OCI-M2 (cell line): ENCODE results near the gene KIF18B.

ENCODE experiments used
- DNase-seq: peaks from one replicate; lab custom pipeline; 2025; ENCODE audit not compliant: unreplicated experiment; lab: John Stamatoyannopoulos, UW

KIF18B gene

DNA sequence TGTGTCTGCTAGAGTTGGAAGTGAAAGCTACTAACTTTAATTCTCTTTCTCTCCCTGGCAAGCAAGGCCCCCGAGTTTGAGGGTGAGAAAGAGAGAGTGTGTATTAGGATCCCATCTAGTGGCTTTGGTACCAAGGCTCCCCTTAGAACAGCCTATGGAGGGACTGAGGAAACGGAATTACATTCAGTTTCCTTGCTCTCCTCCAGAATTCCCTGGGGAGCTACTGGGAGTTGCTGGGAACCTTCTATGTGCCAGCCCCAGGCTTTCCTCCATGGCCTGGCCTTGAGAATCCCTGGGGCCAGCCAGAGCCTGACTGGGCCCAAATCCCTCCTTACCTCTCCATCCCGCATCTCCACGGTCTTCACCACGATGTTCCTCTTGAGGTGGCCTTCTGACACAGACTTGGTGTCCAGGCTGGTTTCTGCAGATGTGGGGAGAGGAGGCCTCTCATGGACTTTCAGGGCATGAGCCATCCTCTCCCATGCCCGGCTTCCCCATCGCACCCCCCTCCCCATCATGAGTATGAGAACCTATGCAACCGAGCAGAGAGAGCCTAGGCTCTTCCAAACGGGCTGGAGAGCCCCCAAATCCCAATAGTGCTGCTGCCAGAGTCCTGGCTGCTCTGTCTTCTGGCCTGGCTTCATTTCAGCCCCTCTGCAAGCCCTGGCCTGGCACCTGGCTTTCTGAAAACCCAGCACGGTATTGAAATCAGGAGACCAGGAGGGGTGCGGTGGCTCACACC is 39.7 kb downstream of the KIF18B start:
- no peak for DNase-seq

DNA sequence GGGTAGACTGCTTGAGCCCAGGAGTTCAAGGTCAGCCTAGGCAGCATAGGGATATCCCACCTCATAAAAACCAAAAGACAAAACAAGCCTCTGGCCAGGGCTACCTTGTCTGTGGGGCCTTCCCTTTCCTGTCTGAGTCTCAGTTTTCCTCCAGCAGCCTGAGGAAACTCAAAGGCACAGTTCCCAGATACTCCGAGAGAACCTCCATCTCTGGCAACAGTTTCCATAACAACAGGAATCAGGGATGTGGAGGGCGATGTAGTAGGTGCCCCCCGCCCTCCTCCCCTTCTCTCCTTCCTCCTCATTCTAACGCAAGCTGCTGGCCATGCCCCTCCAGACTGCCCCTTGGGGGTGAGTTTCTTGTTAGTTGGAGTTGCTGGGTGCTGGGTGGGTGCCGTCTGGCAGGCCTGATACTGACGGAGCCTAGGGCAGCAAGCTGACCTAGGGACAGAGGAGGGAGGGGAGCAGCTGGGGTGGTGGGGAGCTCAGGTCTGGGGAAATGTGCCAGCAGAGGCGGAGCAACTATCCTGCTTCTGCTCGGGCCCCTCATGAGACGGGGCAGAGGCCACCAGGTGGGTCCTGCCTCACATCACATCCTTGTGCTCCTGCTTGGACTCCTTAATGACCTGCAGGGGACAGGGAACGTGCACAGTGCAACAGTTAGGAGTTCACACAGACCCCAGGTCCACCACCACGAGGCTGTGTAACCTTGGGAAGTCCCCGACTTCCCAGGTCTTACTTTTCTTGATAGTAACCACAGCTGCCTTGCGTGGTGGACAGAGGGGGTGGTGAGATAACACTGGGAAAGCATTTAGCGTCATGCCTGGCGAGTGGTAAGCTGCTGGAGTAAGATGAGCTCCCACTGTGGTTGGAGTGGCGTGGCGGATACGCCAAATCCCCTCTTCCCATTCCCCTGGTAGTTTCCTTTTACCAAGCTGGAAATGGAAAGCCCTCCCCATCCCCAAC is 40.5 kb downstream of the KIF18B start:
- no peak for DNase-seq

- no peak for DNase-seq
Measured at GRCh38 chr17:44906010-44906646, 41.4 kb downstream of the KIF18B start.

- DNase-seq, result no peak
Measured at GRCh38 chr17:44905006-44906000, 42.3 kb downstream of the KIF18B start.

- no peak for DNase-seq
Measured at GRCh38 chr17:44904001-44904984, 43.3 kb downstream of the KIF18B start.

DNA sequence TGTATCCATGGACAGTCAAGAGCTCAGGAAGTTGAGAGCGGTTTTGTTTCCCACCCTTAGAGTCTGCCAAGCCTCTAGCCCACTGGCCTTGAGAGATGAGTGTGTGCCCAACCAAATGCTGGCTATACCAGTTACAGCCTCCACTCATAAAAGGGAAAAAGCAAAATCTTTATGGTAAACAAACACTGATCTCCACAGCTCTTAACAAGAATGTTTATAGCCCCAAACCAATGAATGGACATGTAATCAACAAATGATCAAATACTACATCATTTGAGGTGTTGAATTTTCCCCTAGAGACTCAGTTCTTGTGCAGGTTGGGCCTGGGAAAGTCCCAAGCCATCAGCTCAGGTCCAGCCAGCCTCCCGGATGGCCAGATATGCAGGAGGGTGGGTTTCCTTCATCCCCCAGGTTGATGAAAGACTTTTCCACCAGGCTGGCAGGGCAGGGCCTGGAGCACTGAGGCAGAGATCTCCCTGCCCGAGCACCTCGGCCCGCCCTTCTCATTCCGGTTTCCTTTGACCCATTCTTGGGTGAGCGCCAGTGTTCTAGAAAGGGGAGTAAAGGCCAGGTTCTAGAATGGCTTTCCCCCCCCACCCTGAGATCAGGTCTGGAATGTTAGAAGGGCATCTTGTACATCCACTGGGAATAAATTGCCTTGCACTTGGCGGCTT is 44.4 kb downstream of the KIF18B start:
- no peak for DNase-seq

DNA sequence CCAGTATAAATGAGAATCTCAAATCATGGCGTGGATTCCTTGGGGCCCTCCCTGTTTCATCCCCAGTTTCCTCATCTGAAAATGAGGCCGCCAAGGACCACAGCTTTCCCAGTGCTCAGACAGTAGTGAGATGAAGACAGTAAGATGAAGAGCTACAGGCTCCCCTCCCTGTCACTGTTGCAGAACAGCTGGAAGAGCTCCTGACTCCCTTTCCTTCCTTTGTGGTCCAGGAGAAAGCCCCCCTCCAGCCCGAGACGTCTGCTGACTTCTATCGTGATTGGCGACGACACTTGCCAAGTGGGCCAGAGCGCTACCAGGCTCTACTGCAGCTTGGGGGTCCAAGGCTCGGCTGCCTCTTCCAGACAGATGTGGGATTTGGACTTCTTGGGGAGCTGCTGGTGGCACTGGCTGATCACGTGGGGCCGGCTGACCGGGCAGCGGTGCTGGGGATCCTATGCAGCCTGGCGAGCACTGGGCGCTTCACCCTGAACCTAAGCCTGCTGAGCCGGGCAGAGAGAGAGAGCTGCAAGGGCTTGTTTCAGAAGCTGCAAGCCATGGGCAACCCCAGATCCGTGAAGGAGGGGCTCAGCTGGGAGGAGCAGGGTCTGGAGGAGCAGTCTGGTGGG is 45.3 kb downstream of the KIF18B start:
- no peak for DNase-seq

- DNase-seq, result no peak
Measured at GRCh38 chr17:44901411-44901921, 46.1 kb downstream of the KIF18B start.

- no peak for DNase-seq
Measured at GRCh38 chr17:44900894-44901293, 46.7 kb downstream of the KIF18B start.

GRCh38 chr17:44899074-44899782 is 48.3 kb downstream of the KIF18B start, which contains the start of gene EFTUD2:
TSS of gene EFTUD2 (minus strand) at chr17:44899445. CDS start at chr17:44894521, 4,924 bp downstream.
- DNase-seq, result peak; percentile 54

DNA sequence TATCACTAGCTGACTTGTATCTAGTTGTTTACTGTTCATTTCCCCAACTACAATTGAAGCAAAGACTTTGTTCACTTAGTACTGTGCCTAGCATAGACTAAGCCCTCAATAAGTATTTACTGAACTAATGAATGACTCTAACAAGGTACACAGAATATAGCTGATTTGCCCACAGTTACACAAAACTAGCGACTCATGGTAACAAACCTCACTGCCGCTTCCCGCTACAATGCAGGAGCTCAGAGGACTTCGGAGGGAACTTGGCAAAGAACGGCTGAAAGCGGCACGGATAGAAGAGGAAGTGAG is 48.9 kb downstream of the KIF18B start:
- DNase-seq, result no peak

DNA sequence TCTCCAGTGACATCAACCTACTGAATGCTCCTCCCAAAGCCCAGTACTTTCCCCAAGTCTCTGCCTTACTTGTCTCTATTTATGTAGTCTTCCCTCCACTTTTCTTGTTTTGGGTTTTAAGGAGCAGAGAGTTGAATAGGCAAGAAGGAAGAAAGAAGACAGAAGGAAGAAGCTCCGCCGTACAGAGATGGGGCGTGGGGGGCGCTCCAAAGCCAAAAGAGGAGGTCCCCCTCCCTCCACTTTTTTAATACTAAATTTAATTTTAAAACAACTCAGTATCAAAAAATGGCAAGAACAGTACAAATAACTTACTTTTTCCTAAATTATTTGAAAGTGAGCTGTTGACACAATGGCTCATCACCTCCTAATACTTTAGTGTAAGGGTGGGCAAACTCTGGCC is 52.9 kb downstream of the KIF18B start:
- DNase-seq, result no peak

- no peak for DNase-seq
Measured at GRCh38 chr17:44892250-44892649, 55.3 kb downstream of the KIF18B start.

GRCh38 chr17:44889003-44889402 is 58.6 kb downstream of the KIF18B start:
- DNase-seq, result no peak

GRCh38 chr17:44887971-44888954 is 59.3 kb downstream of the KIF18B start:
- DNase-seq, result no peak

- DNase-seq, result no peak
Measured at GRCh38 chr17:44887016-44887415, 60.6 kb downstream of the KIF18B start.
